Spleen (tissue), 11 donors: Measurements from ENCODE around the gene LRRC28. TPM values are rescaled to one million over a fixed set of nuclear protein-coding genes. Genes with fewer than 3 reads are reported as not detected.

ENCODE experiments used
- DNase-seq: peaks from one replicate; pipeline ENCODE4 v3.0.0-alpha.2; 2020
- H3K27ac ChIP-seq, 8 donors: fragments of 200-600 bp; sonication (generic) in 7 of 8; 1 replicate in 4 of 8; 2 replicates in 4 of 8; pipeline versions ENCODE4 v1.5.0 to v1.8.0; 2016 to 2021; ENCODE audit warnings: inconsistent platforms in 4 of 8, mild to moderate bottlenecking in 4 of 8, moderate library complexity in 1 of 8
- H3K27me3 ChIP-seq, 7 donors: fragments of 200-600 bp; sonication (generic) in 6 of 7; replicated peaks in 1 of 7; 1 replicate in 4 of 7; 2 replicates in 3 of 7; pipeline versions ENCODE4 v1.5.0 to v1.8.0; 2016 to 2021; ENCODE audit warnings: inconsistent platforms in 3 of 7, mild to moderate bottlenecking in 1 of 7
- H3K36me3 ChIP-seq, 6 donors: fragments of 200-600 bp; sonication (generic) in 5 of 6; 1 replicate in 4 of 6; 2 replicates in 2 of 6; pipeline versions ENCODE4 v1.5.0 to v1.8.0; 2016 to 2021; ENCODE audit warnings: inconsistent platforms in 2 of 6
- H3K4me1 ChIP-seq, 6 donors: fragments of 200-600 bp; sonication (generic) in 5 of 6; 1 replicate in 3 of 6; 2 replicates in 3 of 6; pipeline versions ENCODE4 v1.5.0 to v1.8.0; 2016 to 2021; ENCODE audit warnings: inconsistent platforms in 3 of 6
- H3K4me3 ChIP-seq, 8 donors: fragments of 200-600 bp; sonication (generic) in 7 of 8; 1 replicate in 4 of 8; 2 replicates in 4 of 8; pipeline versions ENCODE4 v1.5.0 to v1.8.0; 2016 to 2021; ENCODE audit warnings: inconsistent platforms in 4 of 8, mild to moderate bottlenecking in 4 of 8, moderate library complexity in 2 of 8
- H3K9me3 ChIP-seq, 8 donors: fragments of 200-600 bp; sonication (generic) in 7 of 8; 1 replicate in 4 of 8; 2 replicates in 4 of 8; pipeline versions ENCODE4 v1.5.0 to v1.8.0; 2016 to 2021; ENCODE audit warnings: inconsistent platforms in 4 of 8
- CTCF ChIP-seq, 11 experiments: fragments of 200-600 bp in 7 of 11; fragments of 450-650 bp in 4 of 11; sonication (generic) in 4 of 11; IDR thresholded peaks in 8 of 11; conservative IDR thresholded peaks in 3 of 11; 1 replicate in 7 of 11; 2 replicates in 4 of 11; pipeline versions ENCODE4 v1.4.0 to v1.8.0; 2016 to 2021; ENCODE audit warnings: antibody characterized with exemption in 11 of 11, inconsistent platforms in 4 of 11, mild to moderate bottlenecking in 1 of 11
- POLR2A ChIP-seq, 3 donors: fragments of 450-650 bp; IDR thresholded peaks; one replicate each; pipeline ENCODE4 v1.5.1; 2017; ENCODE audit warnings: antibody characterized with exemption in 3 of 3, mild to moderate bottlenecking in 1 of 3
- POLR2AphosphoS5 ChIP-seq, 3 donors: sonication (generic); formaldehyde crosslinking; IDR thresholded peaks; one replicate each; pipeline ENCODE4 v1.5.1; 2017; ENCODE audit warnings: antibody characterized with exemption in 3 of 3
- WGBS, 5 donors: extraction: QIAGEN DNeasy Blood & Tissue Kit in 3 of 5; methylation state at CpG; one replicate each; pipeline versions ENCODE4 v1.1.5 to v1.1.7; 2013 to 2018; 5-methylcytosine and 5-hydroxymethylcytosine counted together
- intact Hi-C: fragments of 100-400 bp; cut with DNase I; formaldehyde crosslinking; loops from one replicate; pipeline ENCODE4 v1.15.0; 2023; ENCODE audit warnings: low total_unique reads
- polyA plus RNA-seq, 3 donors: library from polyadenylated mRNA; stranded (reverse); fragments of 200-250 nt; gene quantifications; one replicate each; pipeline ENCODE4 v1.2.1, GENCODE V29; 2013
- total RNA-seq, 7 donors: library from RNA; depleted of rRNA in 3 of 7; stranded (reverse); fragments of >200 nt in 3 of 7; fragmentation: NEBNext Ultra II Directional in 4 of 7; extraction: Animal tissue kit (Norgen Biotek cat#: 25700) in 4 of 7; gene quantifications; one replicate each; pipeline versions ENCODE4 v1.1.0 to v1.2.1, GENCODE V29; 2016 to 2021
- donor health status: healthy with polysubstance abuse.
- donor health status: DM: no; HTN: no; CAD: no; lungs with moderate emphysema.
- donor health status: DM: no; HTN: no; CAD: no.
- donor health status: Bipolar disorder and iron deficiency.
- donor health status: healthy.
- donor health status: DM: no; HTN: no; CAD: no.
- donor health status: DM: yes; HTN: yes; CAD: no.

LRRC28 gene
- total and polyA plus RNA-seq, 10 donors: 6.0 to 63.3 (median 24.2) TPM

- WGBS, 5 donors: 22 to 70% (median 48%) methylated on average over 6 of the region's 6 CpGs
- intact Hi-C loops: no loop called here
Observed at GRCh38 chr15:99421172-99421656, 169.9 kb downstream of the LRRC28 start.

DNA sequence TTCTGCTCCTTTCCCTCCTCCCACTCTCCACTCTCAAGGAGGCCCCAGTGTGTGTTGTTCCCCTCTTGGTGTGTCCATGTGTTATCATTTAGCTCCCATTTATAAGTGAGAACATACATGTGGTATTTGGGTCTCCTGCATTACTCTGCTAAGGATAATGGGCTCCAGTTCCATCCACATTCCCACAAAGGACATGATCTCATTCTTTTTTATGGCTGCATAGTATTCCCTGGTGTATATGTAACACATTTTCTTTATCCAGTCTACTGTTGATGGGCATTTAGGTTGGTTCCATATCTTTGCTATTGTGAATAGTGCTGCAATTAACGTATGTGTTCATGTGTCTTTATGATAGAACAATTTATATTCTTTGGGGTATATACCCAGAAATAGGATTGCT is 170.5 kb downstream of the LRRC28 start:
- Histone ChIP-seq H3K4me3 (no peak overlapping the region), H3K27ac (no peak overlapping the region), H3K36me3 (no peaks in the 10 kb centered on the region), H3K4me1 (peaks cover 0 to 19% (median 16%) of the 10 kb centered on the region in 6 donors), H3K9me3 (peaks cover 0 to 3% (median 0%) of the 10 kb centered on the region in 8 donors), H3K27me3 (no peaks in the 10 kb centered on the region)
- no peak for DNase-seq
- no peak for TF ChIP-seq CTCF (IDR thresholded peaks at IDR 0.05 in 8 of 11, conservative IDR thresholded peaks at IDR 0.05 in 3 of 11)
- TF ChIP-seq POLR2AphosphoS5 (IDR thresholded peaks at IDR 0.05): no peak
- no peak for TF ChIP-seq POLR2A (IDR thresholded peaks at IDR 0.05)
- intact Hi-C loops: no loop called here
- 94 to 100% (median 97%) methylated on average over 1 of the region's 1 CpG for WGBS, 5 donors

More at GRCh38 chr15:99421172-99421656, 169.9 kb downstream of the LRRC28 start:
- Histone ChIP-seq H3K9me3 (peaks cover 0 to 3% (median 0%) of the 10 kb centered on the region in 8 donors), H3K36me3 (no peaks in the 10 kb centered on the region), H3K4me1 (peaks cover 0 to 18% (median 16%) of the 10 kb centered on the region in 6 donors), H3K27ac (no peak overlapping the region), H3K4me3 (no peak overlapping the region), H3K27me3 (no peaks in the 10 kb centered on the region)
- DNase-seq: peak; percentile 68
- TF ChIP-seq CTCF (IDR thresholded peaks at IDR 0.05 in 8 of 11, conservative IDR thresholded peaks at IDR 0.05 in 3 of 11) (no peak), POLR2A (IDR thresholded peaks at IDR 0.05) (no peak), POLR2AphosphoS5 (IDR thresholded peaks at IDR 0.05) (peak in 1 of 3 donors; percentile 20)

DNA sequence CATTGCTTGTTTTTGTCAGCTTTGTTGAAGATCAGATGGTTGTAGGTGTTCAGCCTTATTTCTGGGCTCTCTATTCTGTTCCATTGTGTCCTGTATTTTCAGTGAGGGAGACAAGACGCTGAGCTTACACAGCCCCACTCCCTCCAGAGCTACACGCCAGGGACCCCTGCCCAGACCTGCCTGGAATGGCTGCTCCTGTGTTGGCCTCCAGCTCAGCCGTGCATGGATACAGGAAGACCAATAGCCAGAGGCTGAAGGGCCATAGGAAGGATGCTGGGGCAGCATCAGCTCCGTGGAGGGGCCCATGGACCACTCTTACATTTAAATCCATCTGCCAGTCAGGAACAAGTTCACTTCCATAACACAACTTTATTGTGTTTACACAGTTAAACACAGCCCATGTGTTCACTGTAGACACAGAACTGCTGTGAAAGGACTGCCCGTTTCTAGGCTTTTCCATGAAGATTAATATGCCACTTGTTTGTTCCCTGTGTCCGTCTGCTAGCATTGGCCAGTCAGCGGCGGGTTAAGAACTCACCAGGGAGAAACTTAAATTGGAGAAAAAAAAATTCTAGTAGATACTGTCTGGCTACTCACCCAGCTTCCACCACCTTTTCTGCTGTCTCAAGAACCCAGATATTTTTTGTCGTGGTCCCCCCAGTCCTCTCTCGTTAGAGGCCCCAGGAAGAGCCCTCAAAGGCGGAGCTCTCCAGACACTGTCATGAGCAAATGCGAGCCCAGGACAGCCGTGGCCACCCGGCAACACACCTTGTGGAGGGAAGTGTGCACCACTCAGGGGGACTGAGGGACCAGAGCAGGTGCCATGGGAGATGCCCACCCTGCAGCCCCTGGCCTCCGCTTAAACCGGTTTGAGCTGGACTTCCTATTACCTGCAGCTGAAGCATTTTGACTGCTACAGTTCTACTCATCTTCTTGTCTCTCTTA is 172.2 kb downstream of the LRRC28 start:
- Histone ChIP-seq H3K4me3 (no peak overlapping the region), H3K4me1 (peaks cover 0 to 19% (median 16%) of the 10 kb centered on the region in 6 donors), H3K36me3 (no peaks in the 10 kb centered on the region), H3K27me3 (no peaks in the 10 kb centered on the region), H3K9me3 (peaks cover 0 to 3% (median 0%) of the 10 kb centered on the region in 8 donors), H3K27ac (no peak overlapping the region)
- peak; percentile 56 for DNase-seq
- WGBS, 5 donors: 86 to 93% (median 92%) methylated on average over 16 of the region's 16 CpGs
- intact Hi-C loops: no loop called here
- TF ChIP-seq POLR2A (IDR thresholded peaks at IDR 0.05) (no peak), CTCF (IDR thresholded peaks at IDR 0.05 in 8 of 11, conservative IDR thresholded peaks at IDR 0.05 in 3 of 11) (no peak), POLR2AphosphoS5 (IDR thresholded peaks at IDR 0.05) (no peak)

- peaks cover 0 to 19% (median 16%) of the 10 kb centered on the region in 6 donors for H3K4me1 ChIP-seq
- no peak for TF ChIP-seq POLR2A (IDR thresholded peaks at IDR 0.05)
- intact Hi-C loops: no loop called here
- no peak overlapping the region for H3K27ac ChIP-seq
- DNase-seq: peak; percentile 45
- H3K36me3 ChIP-seq: no peaks in the 10 kb centered on the region
- 93 to 98% (median 96%) methylated on average over 9 to 10 of the region's 10 CpGs for WGBS, 5 donors
- no peaks in the 10 kb centered on the region for H3K27me3 ChIP-seq
- H3K9me3 ChIP-seq: peaks cover 0 to 3% (median 0%) of the 10 kb centered on the region in 8 donors
- H3K4me3 ChIP-seq: no peak overlapping the region
Observed at GRCh38 chr15:99424131-99424571, 172.9 kb downstream of the LRRC28 start.
